Psoas muscle (tissue), 8 donors: Measurements from ENCODE around the gene ENTREP1. TPM values are rescaled to one million over a fixed set of nuclear protein-coding genes. Genes with fewer than 3 reads are reported as not detected.

ENCODE experiments used
- ATAC-seq, 4 donors: fragments of 200-7000 bp; cut with Tn5 transposase; one replicate each; pipeline ENCODE4 v1.9.1; 2020; ENCODE audit warnings: moderate library complexity in 3 of 4, mild to moderate bottlenecking in 2 of 4
- DNase-seq, 2 donors: peaks; one replicate each; pipeline ENCODE4 v3.0.0-alpha.2; 2020
- H3K27ac ChIP-seq: fragments of 200-600 bp; one replicate; pipeline ENCODE4 v1.8.0; 2022
- H3K27me3 ChIP-seq, 3 donors: fragments of 200-600 bp in 1 of 3; one replicate each; pipeline versions ENCODE4 v1.6.1 to v1.8.0; 2013 to 2022; ENCODE audit warnings: low read length in 2 of 3, mild to moderate bottlenecking in 2 of 3, moderate library complexity in 1 of 3; ENCODE audit not compliant: insufficient read depth in 3 of 3
- H3K36me3 ChIP-seq, 2 donors: fragments of 200-600 bp in 1 of 2; one replicate each; pipeline versions ENCODE4 v1.6.1 to v1.8.0; 2013 to 2022; ENCODE audit warnings: low read depth in 1 of 2, mild to moderate bottlenecking in 1 of 2, moderate library complexity in 1 of 2; ENCODE audit not compliant: insufficient read depth in 1 of 2
- H3K4me1 ChIP-seq: fragments of 200-600 bp; one replicate; pipeline ENCODE4 v1.8.0; 2022
- H3K4me3 ChIP-seq: fragments of 200-600 bp; one replicate; pipeline ENCODE4 v1.8.0; 2022; ENCODE audit warnings: mild to moderate bottlenecking
- H3K9me3 ChIP-seq: fragments of 200-600 bp; one replicate; pipeline ENCODE4 v1.8.0; 2022
- WGBS, 3 donors: extraction: QIAGEN DNeasy Blood & Tissue Kit; methylation state at CpG; one replicate each; pipeline versions ENCODE4 v1.1.6 to v1.1.7; 2013; 5-methylcytosine and 5-hydroxymethylcytosine counted together
- intact Hi-C, 2 donors: fragments of 100-400 bp; cut with DNase I; formaldehyde crosslinking; loops; one replicate each; pipeline versions ENCODE4 v1.11.0 to v1.14.2; 2022
- polyA plus RNA-seq, 3 donors: library from polyadenylated mRNA; stranded (reverse); fragments of 200-250 nt; gene quantifications; one replicate each; pipeline ENCODE4 v1.2.3, GENCODE V29; 2013
- total RNA-seq, 4 donors: library from RNA; stranded (reverse); fragmentation: NEBNext Ultra II Directional in 2 of 4; extraction: Animal tissue kit (Norgen Biotek cat#: 25700) in 2 of 4; gene quantifications; one replicate each; pipeline versions ENCODE4 v1.2.1 to v1.2.4, GENCODE V29; 2021 to 2023
- TF ChIP-seq, protein P1 (sequence below): fragments of 200-600 bp; IDR thresholded peaks from one replicate; pipeline ENCODE4 v1.8.0; 2022; ENCODE audit warnings: antibody characterized with exemption
- donor health status: healthy with polysubstance abuse.
- donor health status: DM: no; HTN: no; CAD: no; lungs with moderate emphysema.
- donor health status: Bipolar disorder and iron deficiency.
- donor health status: healthy.
- donor health status: DM: yes; HTN: yes; CAD: no.
- donor health status: DM: no; HTN: no; CAD: no.
- donor health status: DM: no; HTN: no; CAD: no.
- donor health status: DM: yes; HTN: yes; CAD: no.

Gene ENTREP1
- total and polyA plus RNA-seq, 7 donors, result 5.1 to 35.7 (median 19.6) TPM

DNA sequence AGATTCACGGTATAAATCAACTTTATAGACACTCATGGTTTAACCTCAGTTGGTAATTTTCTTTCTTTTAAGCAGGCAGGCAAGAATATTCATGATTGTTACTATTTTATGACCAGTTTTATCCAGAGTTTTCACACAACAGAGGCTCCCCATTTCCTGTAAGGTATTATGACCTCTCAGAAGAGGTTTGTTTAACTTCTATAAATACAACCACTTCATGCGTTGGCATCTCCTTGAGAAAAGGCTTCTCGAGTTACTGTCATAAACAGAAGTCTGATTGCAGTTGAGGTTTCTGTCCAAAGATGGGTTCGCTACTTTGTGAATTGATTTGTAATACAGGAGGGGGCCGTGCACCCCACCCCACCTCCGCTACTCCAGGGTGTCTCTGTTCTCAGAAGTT is 55.3 kb downstream of the ENTREP1 start:
- H3K4me1 ChIP-seq, result peaks cover 63% of the 10 kb centered on the region

GRCh38 chr9:69380811-69381210 is 55.8 kb downstream of the ENTREP1 start:
- H3K9me3 ChIP-seq, result no peaks in the 10 kb centered on the region
- no peaks in the 10 kb centered on the region for H3K27me3 ChIP-seq
- H3K27ac ChIP-seq, result peak overlapping the region; percentile 96
- peaks cover 61% of the 10 kb centered on the region for H3K4me1 ChIP-seq
- H3K36me3 ChIP-seq, result peaks cover 0 to 16% of the 10 kb centered on the region in 2 donors
- intact Hi-C loops, result no loop called here
- TF ChIP-seq, protein P1, sequence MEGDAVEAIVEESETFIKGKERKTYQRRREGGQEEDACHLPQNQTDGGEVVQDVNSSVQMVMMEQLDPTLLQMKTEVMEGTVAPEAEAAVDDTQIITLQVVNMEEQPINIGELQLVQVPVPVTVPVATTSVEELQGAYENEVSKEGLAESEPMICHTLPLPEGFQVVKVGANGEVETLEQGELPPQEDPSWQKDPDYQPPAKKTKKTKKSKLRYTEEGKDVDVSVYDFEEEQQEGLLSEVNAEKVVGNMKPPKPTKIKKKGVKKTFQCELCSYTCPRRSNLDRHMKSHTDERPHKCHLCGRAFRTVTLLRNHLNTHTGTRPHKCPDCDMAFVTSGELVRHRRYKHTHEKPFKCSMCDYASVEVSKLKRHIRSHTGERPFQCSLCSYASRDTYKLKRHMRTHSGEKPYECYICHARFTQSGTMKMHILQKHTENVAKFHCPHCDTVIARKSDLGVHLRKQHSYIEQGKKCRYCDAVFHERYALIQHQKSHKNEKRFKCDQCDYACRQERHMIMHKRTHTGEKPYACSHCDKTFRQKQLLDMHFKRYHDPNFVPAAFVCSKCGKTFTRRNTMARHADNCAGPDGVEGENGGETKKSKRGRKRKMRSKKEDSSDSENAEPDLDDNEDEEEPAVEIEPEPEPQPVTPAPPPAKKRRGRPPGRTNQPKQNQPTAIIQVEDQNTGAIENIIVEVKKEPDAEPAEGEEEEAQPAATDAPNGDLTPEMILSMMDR, result no peak
- H3K4me3 ChIP-seq, result peak overlapping the region; percentile 44
- WGBS, 3 donors, result 73 to 95% (median 81%) methylated on average over 3 of the region's 3 CpGs
- DNase-seq, result peak; percentile 37 to 70
- ATAC-seq, result peak; percentile 79 to 88 (median 82)

More for the DNA sequence above, 55.3 kb downstream of the ENTREP1 start:
- H3K36me3 ChIP-seq, result peaks cover 0 to 16% of the 10 kb centered on the region in 2 donors
- ATAC-seq, result peak; percentile 40 to 78 (median 70)
- peak overlapping the region; percentile 44 for H3K4me3 ChIP-seq
- 34 to 55% (median 39%) methylated on average over 6 of the region's 6 CpGs for WGBS, 3 donors
- intact Hi-C loops, result no loop called here
- DNase-seq, result no peak
- H3K9me3 ChIP-seq, result no peaks in the 10 kb centered on the region
- TF ChIP-seq, protein P1, result no peak
- no peaks in the 10 kb centered on the region for H3K27me3 ChIP-seq
- peak overlapping the region; percentile 96 for H3K27ac ChIP-seq

GRCh38 chr9:69382135-69382534 is 57.1 kb downstream of the ENTREP1 start:
- intact Hi-C loops, result no loop called here
- DNase-seq, result no peak
- peak overlapping the region; percentile 96 for H3K27ac ChIP-seq

DNA sequence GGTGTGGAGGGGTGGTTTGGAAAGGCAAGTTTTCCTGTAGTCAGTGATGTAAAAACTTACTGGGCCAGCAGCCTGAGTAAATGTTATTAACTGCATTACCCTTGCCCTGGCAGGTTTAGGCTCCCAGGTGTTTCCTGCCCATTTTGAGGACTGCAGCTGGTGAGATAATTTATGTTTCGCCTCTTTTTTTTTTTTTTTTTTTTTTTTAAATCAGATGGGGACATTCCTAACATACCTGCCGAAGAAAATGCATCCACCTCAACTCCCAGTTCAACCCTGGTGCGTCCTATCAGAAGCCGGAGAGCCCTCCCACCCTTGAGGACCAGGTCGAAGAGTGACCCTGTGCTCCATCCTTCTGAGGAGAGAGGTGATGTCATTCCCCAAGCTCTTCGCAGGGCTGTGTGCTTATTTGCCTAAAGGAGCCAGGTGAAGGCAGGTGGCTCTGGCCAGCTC is 60.6 kb downstream of the ENTREP1 start:
- no peaks in the 10 kb centered on the region for H3K9me3 ChIP-seq
- TF ChIP-seq, protein P1, result no peak
- H3K4me1 ChIP-seq, result peaks cover 61% of the 10 kb centered on the region
- peak overlapping the region; percentile 68 for H3K27ac ChIP-seq
- H3K4me3 ChIP-seq, result no peak overlapping the region
- ATAC-seq (no peak), DNase-seq (no peak)
- peaks cover 0 to 27% of the 10 kb centered on the region in 2 donors for H3K36me3 ChIP-seq
- H3K27me3 ChIP-seq, result no peaks in the 10 kb centered on the region
- intact Hi-C loops, result loop anchor here in 1 of 2 donors (5.0 kb wide), 1 partner anchor 153 kb away; no protein-coding TSS in a partner anchor
- 54 to 67% (median 58%) methylated on average over 6 of the region's 6 CpGs for WGBS, 3 donors

More at GRCh38 chr9:69382135-69382534, 57.1 kb downstream of the ENTREP1 start:
- H3K27me3 ChIP-seq, result no peaks in the 10 kb centered on the region
- TF ChIP-seq, protein P1, result no peak
- 60 to 73% (median 67%) methylated on average over 4 of the region's 4 CpGs for WGBS, 3 donors
- peaks cover 0 to 21% of the 10 kb centered on the region in 2 donors for H3K36me3 ChIP-seq
- H3K4me3 ChIP-seq, result no peak overlapping the region
- H3K4me1 ChIP-seq, result peaks cover 61% of the 10 kb centered on the region
- ATAC-seq, result no peak
- H3K9me3 ChIP-seq, result no peaks in the 10 kb centered on the region

- TF ChIP-seq, protein P1, result no peak
- peak overlapping the region; percentile 68 for H3K27ac ChIP-seq
- peaks cover 0 to 27% of the 10 kb centered on the region in 2 donors for H3K36me3 ChIP-seq
- intact Hi-C loops, result loop anchor here in 1 of 2 donors (5.0 kb wide), 1 partner anchor 154 kb away; no protein-coding TSS in a partner anchor
- 29 to 41% (median 36%) methylated on average over 4 of the region's 4 CpGs for WGBS, 3 donors
- no peaks in the 10 kb centered on the region for H3K27me3 ChIP-seq
- ATAC-seq (peak; percentile 50 to 82 (median 76)), DNase-seq (no peak)
- no peak overlapping the region for H3K4me3 ChIP-seq
- no peaks in the 10 kb centered on the region for H3K9me3 ChIP-seq
- peaks cover 60% of the 10 kb centered on the region for H3K4me1 ChIP-seq
Measured at GRCh38 chr9:69386651-69387050, 61.6 kb downstream of the ENTREP1 start.
